ENCODE measurements around the gene RPS14. TPM values are rescaled to one million over a fixed set of nuclear protein-coding genes. Genes with fewer than 3 reads are reported as not detected.

RPS14 gene
- total and polyA plus RNA-seq, 2 of the 8 experiments (the other 6 are each of a cell fraction or from before 2014, with no cell fraction given): 2,548 to 6,423 TPM

DNA sequence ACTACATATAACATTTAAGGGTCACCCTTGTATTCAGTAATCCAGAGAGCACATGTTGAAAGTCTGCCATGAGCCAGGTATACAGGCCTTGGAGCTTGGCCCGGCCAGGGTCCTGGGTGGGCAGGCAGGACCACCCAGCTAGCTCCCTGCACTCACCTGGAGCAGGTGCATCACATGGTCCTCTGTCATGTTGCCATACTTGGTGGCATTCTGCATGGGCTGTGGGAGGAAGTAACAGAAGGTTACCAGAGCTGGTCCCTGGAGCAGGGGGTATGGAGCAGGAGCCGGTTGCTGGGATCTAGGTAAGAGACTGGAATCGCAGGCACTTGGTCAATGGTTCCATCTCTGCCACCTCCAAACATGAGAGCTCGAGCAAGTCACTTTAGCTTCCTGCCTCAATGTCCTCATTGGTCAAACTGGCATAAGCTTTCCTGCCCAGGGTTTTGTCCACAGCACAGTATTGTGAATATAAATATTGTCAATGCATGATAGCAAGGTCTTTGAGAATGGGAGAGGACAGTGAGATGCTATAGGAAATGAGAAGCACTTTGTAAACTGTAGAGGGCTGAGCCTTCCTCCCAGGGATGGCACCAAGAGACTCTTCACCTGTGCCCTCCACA, 43.3 kb downstream of the RPS14 start:
- H3K14ac ChIP-seq (ENCODE audit: insufficient read length): no peak overlapping the region
- H3K79me2 ChIP-seq (ENCODE audit: control insufficient read depth in 1 of 2, insufficient read depth in 2 of 2, low read length in 2 of 2): no peaks in the 10 kb centered on the region
- WGBS, 2 experiments (ENCODE audit: extremely low coverage in 1 of 2, insufficient coverage in 1 of 2, insufficient read length in 1 of 2, insufficient replicate concordance in 2 of 2, low coverage in 1 of 2, low lambda C conversion rate in 2 of 2, missing lambda C conversion rate in 1 of 2): 88% methylated on average over 4 of the region's 4 CpGs; no CpG with 5 or more reads in 1 of the 2 experiments
- H2BK15ac ChIP-seq (ENCODE audit: low read length): no peak overlapping the region
- H3K56ac ChIP-seq (replicated peaks; ENCODE audit: insufficient read length, low read depth, low read length): no peak overlapping the region
- H3K36me3 ChIP-seq (ENCODE audit: control insufficient read depth in 2 of 4, insufficient read depth in 4 of 4, low read length in 3 of 4): peaks cover 0 to 17% (median 8%) of the 10 kb centered on the region in 4 experiments; a peak in 6 of 8 replicates
- no peak overlapping the region for H2AFZ ChIP-seq (ENCODE audit: low read length)
- ChIA-PET POLR2A (ENCODE audit: partially characterized antibody) (interaction anchor here (0.7 to 19.1 kb wide), 4 partner anchors 10 to 44 kb away, joined by 4 to 455 read pairs (median 18); partner anchors contain the start of genes RPS14 and TCOF1), CTCF (ENCODE audit: partially characterized antibody) (interaction anchor here (1.7 to 16.9 kb wide), 4 partner anchors 11 to 43 kb away, joined by 4 to 274 read pairs (median 142); no protein-coding TSS in a partner anchor)
- H2BK5ac ChIP-seq (ENCODE audit: low read depth, low read length): no peak overlapping the region
- H3K4me2 ChIP-seq (ENCODE audit: insufficient read depth in 1 of 2, low read depth in 2 of 2, low read length in 2 of 2): no peak overlapping the region
- H2BK12ac ChIP-seq (ENCODE audit: low read depth, low read length): no peak overlapping the region
- no peaks in the 10 kb centered on the region for H3K79me1 ChIP-seq (ENCODE audit: low read depth, low read length)
- H4K5ac ChIP-seq (ENCODE audit: insufficient read length, low read depth, low read length): no peak overlapping the region
- H4K20me1 ChIP-seq (replicated peaks in 1 of 2; ENCODE audit: control insufficient read depth in 1 of 2, insufficient read depth in 2 of 2, low read length in 2 of 2): peaks cover 4% of the 10 kb centered on the region in 2 experiments
- peaks cover 3% of the 10 kb centered on the region for H3K23me2 ChIP-seq (ENCODE audit: low read depth, low read length)
- no peak overlapping the region for H3K23ac ChIP-seq (ENCODE audit: insufficient read length)
- no peak overlapping the region for H3K4ac ChIP-seq (replicated peaks; ENCODE audit: insufficient read length, low read depth, low read length)
- H2BK20ac ChIP-seq (ENCODE audit: low read length): no peak overlapping the region
- no peaks in the 10 kb centered on the region for H3K9me3 ChIP-seq (ENCODE audit: insufficient read depth in 2 of 2, low read depth in 1 of 2, low read length in 1 of 2)
- no peak overlapping the region for H3K9ac ChIP-seq (replicated peaks in 1 of 4; ENCODE audit: extremely low read depth in 1 of 4, low read depth in 3 of 4, low read length in 3 of 4)
- DNase-seq (ENCODE audit: low read depth in 1 of 2, low spot score in 2 of 2): no peak
- H3K27ac ChIP-seq (ENCODE audit: low read depth, low read length): no peak overlapping the region
- no peak overlapping the region for H2AK5ac ChIP-seq (ENCODE audit: low read depth, low read length)
- H4K91ac ChIP-seq (replicated peaks; ENCODE audit: insufficient read length, low read length): no peak overlapping the region
- peaks cover 6 to 13% (median 7%) of the 10 kb centered on the region in 4 experiments for H3K4me1 ChIP-seq (replicated peaks in 1 of 4; ENCODE audit: control insufficient read depth in 3 of 4, insufficient read depth in 4 of 4, low read length in 3 of 4)
- H3K4me3 ChIP-seq (ENCODE audit: extremely low read depth in 1 of 4, insufficient read depth in 2 of 4, low read depth in 3 of 4, low read length in 4 of 4): no peak overlapping the region
- FAIRE-seq: no peak
- no peak overlapping the region for H2BK120ac ChIP-seq (replicated peaks; ENCODE audit: low read depth, low read length)
- H3K18ac ChIP-seq (ENCODE audit: extremely low read depth, low read length): no peak overlapping the region
- H4K8ac ChIP-seq (ENCODE audit: extremely low read depth, insufficient read depth, low read length): no peak overlapping the region
- H3K27me3 ChIP-seq (replicated peaks in 1 of 4; ENCODE audit: control insufficient read depth in 3 of 4, extremely low read depth in 1 of 4, insufficient read depth in 3 of 4, low read length in 3 of 4): no peaks in the 10 kb centered on the region
- no peak for TF ChIP-seq CEBPB (IDR thresholded peaks at IDR 0.05; ENCODE audit: low read depth, low read length)
- no peak for TF ChIP-seq HDAC6 (IDR thresholded peaks at IDR 0.05; ENCODE audit: low read depth, low read length)
- no peak for TF ChIP-seq SUZ12 (IDR thresholded peaks at IDR 0.05; ENCODE audit: low read length)
- TF ChIP-seq POU5F1 (IDR thresholded peaks at IDR 0.05; ENCODE audit: low read depth, low read length): no peak
- TF ChIP-seq SIRT6 (IDR thresholded peaks at IDR 0.05; ENCODE audit: low read length): no peak
- TF ChIP-seq SP4 (IDR thresholded peaks at IDR 0.05; ENCODE audit: low read length): no peak
- TF ChIP-seq, protein P1, sequence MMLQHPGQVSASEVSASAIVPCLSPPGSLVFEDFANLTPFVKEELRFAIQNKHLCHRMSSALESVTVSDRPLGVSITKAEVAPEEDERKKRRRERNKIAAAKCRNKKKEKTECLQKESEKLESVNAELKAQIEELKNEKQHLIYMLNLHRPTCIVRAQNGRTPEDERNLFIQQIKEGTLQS (IDR thresholded peaks at IDR 0.05; ENCODE audit: insufficient read depth, low read depth, low read length): no peak
- no peak for TF ChIP-seq SP2 (IDR thresholded peaks at IDR 0.05; ENCODE audit: low read length)
- TF ChIP-seq TCF12 (IDR thresholded peaks at IDR 0.05; ENCODE audit: low read depth, low read length): no peak
- TF ChIP-seq EGR1 (IDR thresholded peaks at IDR 0.05; ENCODE audit: borderline replicate concordance, low read depth, low read length): no peak
- TF ChIP-seq TBP (IDR thresholded peaks at IDR 0.05; ENCODE audit: low read depth, low read length): no peak
- no peak for TF ChIP-seq RAD21 (IDR thresholded peaks at IDR 0.05 in 1 of 2, conservative IDR thresholded peaks at IDR 0.05 in 1 of 2; ENCODE audit: low read depth in 2 of 2, low read length in 2 of 2)
- TF ChIP-seq BACH1 (IDR thresholded peaks at IDR 0.05; ENCODE audit: low read length): no peak
- no peak for TF ChIP-seq GABPA (IDR thresholded peaks at IDR 0.05; ENCODE audit: borderline replicate concordance, insufficient read depth, low read length)
